K562 (cell line): ENCODE data around the gene MYLK4. TPM values are rescaled to one million over a fixed set of nuclear protein-coding genes. Genes with fewer than 3 reads are reported as not detected.

ENCODE experiments used
- ATAC-seq: fragments of 200-7000 bp; cut with Tn5 transposase; 3 replicates; pipeline ENCODE4 v1.9.1; 2020; ENCODE audit warnings: moderate library complexity
- BruUV-seq: library from RNA; stranded (reverse); fragments of 400-500 nt; replicated peaks from 2 replicates; lab custom pipeline; 2021; lab: Mats Ljungman, UMichigan
- CTCF ChIA-PET: fragments of 300-600 bp; formaldehyde crosslinking; extraction: SDS; loops from one replicate; lab custom pipeline; 2021; ENCODE audit warnings: low intra/inter-chr PET ratio; lab: Yijun Ruan, JAX
- POLR2A ChIA-PET: fragments of 300-600, 350-650 bp; sonication (Branson Sonifier 250); formaldehyde crosslinking; extraction: SDS; loops from one replicate; lab custom pipeline; 2021; ENCODE audit warnings: antibody characterized with exemption, inconsistent platforms; lab: Yijun Ruan, JAX
- DNase-seq, 4 experiments: peaks; one replicate each; pipeline versions ENCODE4 v3.0.0 to v3.0.0-alpha.2; 2011 to 2018; ENCODE audit warnings: low spot score in 3 of 4, mixed read lengths in 3 of 4; ENCODE audit errors: extremely low read depth in 1 of 4
- FAIRE-seq: peaks from 2 replicates; lab custom pipeline; 2011; peaks lifted over from hg19 to GRCh38; lab: Jason Lieb, UNC
- H2AFZ ChIP-seq: 2 replicates; pipeline ENCODE4 v1.6.0; 2011; ENCODE audit warnings: low read depth, low read length, control low read depth, inconsistent platforms
- H3K27ac ChIP-seq: fragments of 200-600 bp; 3 replicates; pipeline ENCODE4 v1.8.0; 2011; ENCODE audit warnings: low read depth, mild to moderate bottlenecking, control low read depth, inconsistent platforms, low read length, moderate library complexity, mixed read lengths; ENCODE audit errors: extremely low read depth
- H3K27me3 ChIP-seq, 2 experiments: fragments of 300-600 bp in 1 of 2; 2 replicates in 1 of 2; 3 replicates in 1 of 2; pipeline versions ENCODE4 v1.6.0 to v1.8.0; 2011; ENCODE audit warnings: inconsistent platforms in 2 of 2, low read length in 2 of 2, mild to moderate bottlenecking in 1 of 2, mixed read lengths in 1 of 2, moderate library complexity in 1 of 2; ENCODE audit not compliant: control insufficient read depth in 2 of 2, insufficient read depth in 2 of 2
- H3K36me3 ChIP-seq: fragments of 300-600 bp; 3 replicates; pipeline ENCODE4 v1.8.0; 2011; ENCODE audit warnings: mild to moderate bottlenecking, low read length, inconsistent platforms; ENCODE audit not compliant: control insufficient read depth, insufficient read depth
- H3K4me1 ChIP-seq, 2 experiments: fragments of 200-600 bp in 1 of 2; replicated peaks in 1 of 2; 2 replicates in 1 of 2; 3 replicates in 1 of 2; pipeline versions ENCODE4 v1.5.1 to v1.8.0; 2011; ENCODE audit warnings: inconsistent platforms in 2 of 2, low read length in 2 of 2, mild to moderate bottlenecking in 1 of 2, mixed read lengths in 1 of 2, moderate library complexity in 1 of 2; ENCODE audit not compliant: control insufficient read depth in 2 of 2, insufficient read depth in 2 of 2
- H3K4me2 ChIP-seq: 2 replicates; pipeline ENCODE4 v1.6.1; 2011; ENCODE audit warnings: low read length, control low read depth, inconsistent platforms, mixed read lengths; ENCODE audit not compliant: insufficient read depth
- H3K4me3 ChIP-seq: fragments of 200-600 bp; sonication (generic), shearing (Covaris generic); 2 replicates; pipeline ENCODE4 v1.5.1; 2016; ENCODE audit warnings: control low read depth, inconsistent platforms
- H3K79me2 ChIP-seq: fragments of 200-600 bp; 3 replicates; pipeline ENCODE4 v1.8.0; 2011; ENCODE audit warnings: low read length, inconsistent platforms; ENCODE audit not compliant: control insufficient read depth, insufficient read depth
- H3K9ac ChIP-seq, 2 experiments: 2 replicates each; pipeline versions ENCODE4 v1.6.0 to v1.6.1; 2011; ENCODE audit warnings: low read depth in 2 of 2, low read length in 2 of 2, control low read depth in 1 of 2, inconsistent platforms in 1 of 2, mild to moderate bottlenecking in 1 of 2, mixed read lengths in 1 of 2; ENCODE audit not compliant: insufficient read depth in 1 of 2
- H3K9me1 ChIP-seq: one replicate; pipeline ENCODE4 v1.6.0; 2011; ENCODE audit warnings: inconsistent platforms, mild to moderate bottlenecking, low read length, moderate library complexity; ENCODE audit not compliant: control insufficient read depth, insufficient read depth
- H3K9me3 ChIP-seq: replicated peaks from 2 replicates; pipeline ENCODE4 v1.5.1; 2011; ENCODE audit warnings: low read depth, low read length, inconsistent platforms; ENCODE audit not compliant: control insufficient read depth, insufficient read depth
- H4K20me1 ChIP-seq: replicated peaks from 2 replicates; pipeline ENCODE4 v1.6.1; 2011; ENCODE audit warnings: low read length, inconsistent platforms, mixed read lengths; ENCODE audit not compliant: control insufficient read depth, insufficient read depth
- EGR1 ChIP-seq: fragments of 450-650 bp; conservative IDR thresholded peaks from 2 replicates; pipeline ENCODE4 v1.6.1; 2017; ENCODE audit warnings: mild to moderate bottlenecking
- MYNN ChIP-seq, 2 experiments: sonication (generic); formaldehyde crosslinking in 1 of 2; IDR thresholded peaks; 2 replicates each; pipeline versions ENCODE4 v1.5.0 to v1.6.1; 2016 to 2020; ENCODE audit warnings: antibody characterized with exemption in 1 of 2, missing genetic modification reagents in 1 of 2
- NELFE ChIP-seq: IDR thresholded peaks from 2 replicates; pipeline ENCODE4 v1.6.1; 2011; ENCODE audit warnings: mild to moderate bottlenecking; ENCODE audit not compliant: insufficient read depth, insufficient read length
- SPI1 ChIP-seq: IDR thresholded peaks from 2 replicates; pipeline ENCODE4 v1.6.1; 2011; ENCODE audit warnings: low read depth, low read length, control low read depth, borderline replicate concordance
- SREBF1 ChIP-seq: fragments of 150-350 bp; IDR thresholded peaks from 2 replicates; pipeline ENCODE4 v1.6.1; 2014; ENCODE audit warnings: antibody characterized with exemption, low read depth, low read length, borderline replicate concordance
- WHSC1 ChIP-seq: IDR thresholded peaks from one replicate; pipeline ENCODE4 v1.6.1; 2012; ENCODE audit warnings: low read length, control low read depth, inconsistent platforms
- ZNF232 ChIP-seq: sonication (generic); formaldehyde crosslinking; IDR thresholded peaks from 2 replicates; pipeline ENCODE4 v1.8.0; 2022; ENCODE audit warnings: mild to moderate bottlenecking, missing genetic modification reagents
- ZNF830 ChIP-seq: fragments of 250-450 bp; sonication (Bioruptor Pico); IDR thresholded peaks from 2 replicates; pipeline ENCODE4 v1.5.0; 2021; ENCODE audit warnings: mild to moderate bottlenecking
- WGBS: fragments of 100-300 bp; shearing (Covaris generic); methylation state at CpG from one replicate; pipeline ENCODE4 v1.1.6; 2016; ENCODE audit warnings: low coverage, mixed read lengths; ENCODE audit not compliant: insufficient coverage; ENCODE audit errors: missing lambda C conversion rate; 5-methylcytosine and 5-hydroxymethylcytosine counted together
- in situ Hi-C: fragments of 300-500 bp; cut with MboI; formaldehyde crosslinking; loops from 4 replicates; pipeline ENCODE4 v1.15.0; 2018; ENCODE audit warnings: inconsistent platforms, mixed read lengths
- intact Hi-C: fragments of 100-400 bp; cut with micrococcal nuclease; formaldehyde crosslinking; loops from 2 replicates; pipeline ENCODE4 v1.14.2; 2022
- polyA plus RNA-seq, 8 experiments: library from polyadenylated mRNA; depleted of rRNA in 4 of 8; stranded (reverse) in 5 of 8; unstranded in 3 of 8; fragments of >200 nt; fragmentation: Nextera tagmentation in 2 of 8; fragmentation: Illumina TruSeq in 1 of 8; extraction: Ambion mirVana in 2 of 8; extraction: Trizol in 1 of 8; gene quantifications; 2 replicates each; pipeline versions ENCODE4 v1.2.1 to v1.2.3, GENCODE V29; 2011 to 2014; ENCODE audit warnings: inconsistent platforms in 1 of 8, missing spikeins in 1 of 8
- total RNA-seq, 7 experiments: library from RNA; depleted of rRNA in 6 of 7; stranded (reverse); fragments of >200 nt in 6 of 7; fragmentation: Illumina TruSeq in 2 of 7; extraction: Trizol in 2 of 7; gene quantifications; 2 replicates each; pipeline versions ENCODE4 v1.2.1 to v1.2.3, GENCODE V29; 2011 to 2021; ENCODE audit warnings: low replicate concordance in 1 of 7

MYLK4 gene
- total and polyA plus RNA-seq, 9 of the 15 experiments (the other 6 are each of a cell fraction or from before 2014, with no cell fraction given), result 0.01 to 0.15 (median 0.06) TPM

DNA sequence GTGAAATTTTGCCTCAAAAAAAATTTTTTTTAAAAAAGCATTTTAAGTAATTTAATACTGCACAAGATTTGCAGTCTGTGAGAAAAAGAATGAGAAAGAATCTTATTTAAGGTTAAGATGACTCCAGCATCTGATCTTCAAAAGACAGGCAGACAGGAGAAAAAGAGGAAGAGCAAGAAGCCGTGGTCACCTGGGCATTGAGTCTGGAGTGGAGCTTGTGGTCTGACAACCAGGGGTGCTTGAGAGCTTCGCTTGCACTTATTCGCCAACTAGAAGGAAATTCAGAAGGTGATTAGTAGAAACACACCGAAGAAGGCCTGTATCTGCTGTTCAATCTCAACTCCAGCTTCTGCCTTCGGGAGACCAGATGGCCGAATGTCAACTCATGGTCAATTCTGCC, 75.9 kb downstream of the MYLK4 start:
- no TSS peak for BruUV-seq
- POLR2A ChIA-PET, result no interaction called here
- in situ Hi-C loops (no loop called here), intact Hi-C loops (no loop called here)
- no peaks in the 10 kb centered on the region for H3K4me1 ChIP-seq
- H3K9me1 ChIP-seq, result no peaks in the 10 kb centered on the region
- WGBS, result 4% methylated on average over 6 of the region's 6 CpGs
- no peaks in the 10 kb centered on the region for H3K9me3 ChIP-seq
- H3K79me2 ChIP-seq, result no peaks in the 10 kb centered on the region
- TF ChIP-seq ZNF232 (CRISPR knock-in tag), result no peak
- TF ChIP-seq WHSC1, result no peak
- no peak for TF ChIP-seq SREBF1
- TF ChIP-seq MYNN (IDR thresholded peaks at IDR 0.05), result no peak
- no peak for TF ChIP-seq MYNN (CRISPR knock-in tag; IDR thresholded peaks at IDR 0.05)
- TF ChIP-seq ZNF830 (CRISPR knock-in tag), result no peak
- no peak for TF ChIP-seq NELFE
- TF ChIP-seq EGR1, result no peak
- peak; percentile 81 for TF ChIP-seq SPI1
- ATAC-seq, result no peak
- H4K20me1 ChIP-seq, result no peaks in the 10 kb centered on the region
- H3K27ac ChIP-seq, result no peak overlapping the region
- no peak for DNase-seq
- FAIRE-seq, result no peak
- no peaks in the 10 kb centered on the region for H3K36me3 ChIP-seq
- H2AFZ ChIP-seq, result no peak overlapping the region
- H3K4me3 ChIP-seq, result no peak overlapping the region
- CTCF ChIA-PET, result no interaction called here
- no peak overlapping the region for H3K9ac ChIP-seq
- H3K27me3 ChIP-seq, result peaks cover 34 to 43% of the 10 kb centered on the region in 2 experiments
- no peak overlapping the region for H3K4me2 ChIP-seq
